Measurements from ENCODE around the gene PCNT. TPM values are rescaled to one million over a fixed set of nuclear protein-coding genes. Genes with fewer than 3 reads are reported as not detected.

The PCNT gene
- polyA plus RNA-seq, 1 donor from 2014 or later: 28.2 TPM

DNA sequence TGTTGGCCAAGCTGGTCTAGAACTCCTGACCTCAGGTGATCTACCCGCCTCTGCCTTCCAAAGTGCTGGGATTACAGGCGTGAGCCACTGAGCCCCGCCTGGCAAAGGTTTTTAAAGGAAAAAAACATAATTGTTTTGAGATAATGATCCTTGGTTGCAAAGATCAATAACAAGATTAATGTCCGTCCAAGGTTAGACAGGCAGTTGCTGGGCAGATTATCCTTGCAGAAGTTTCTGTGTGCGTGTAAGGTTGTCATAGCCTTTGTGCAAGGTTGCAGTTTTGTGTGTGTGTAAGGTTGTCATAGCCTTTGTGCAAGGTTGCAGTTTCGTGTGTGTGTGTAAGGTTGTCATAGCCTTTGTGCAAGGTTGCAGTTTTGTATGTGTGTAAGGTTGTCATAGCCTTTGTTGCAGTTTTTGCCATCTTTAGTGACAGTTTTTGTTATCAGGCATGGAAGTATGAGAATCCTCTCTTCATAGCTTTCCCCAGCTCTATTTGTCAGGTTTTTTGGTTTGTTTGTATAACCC, 34.2 kb upstream of the PCNT start:
- no peak overlapping the region for H3K27ac ChIP-seq (ENCODE audit: low read length)
- no peaks in the 10 kb centered on the region for H3K9me2 ChIP-seq (ENCODE audit: insufficient read depth, low read length)
- TF ChIP-seq, protein P1, sequence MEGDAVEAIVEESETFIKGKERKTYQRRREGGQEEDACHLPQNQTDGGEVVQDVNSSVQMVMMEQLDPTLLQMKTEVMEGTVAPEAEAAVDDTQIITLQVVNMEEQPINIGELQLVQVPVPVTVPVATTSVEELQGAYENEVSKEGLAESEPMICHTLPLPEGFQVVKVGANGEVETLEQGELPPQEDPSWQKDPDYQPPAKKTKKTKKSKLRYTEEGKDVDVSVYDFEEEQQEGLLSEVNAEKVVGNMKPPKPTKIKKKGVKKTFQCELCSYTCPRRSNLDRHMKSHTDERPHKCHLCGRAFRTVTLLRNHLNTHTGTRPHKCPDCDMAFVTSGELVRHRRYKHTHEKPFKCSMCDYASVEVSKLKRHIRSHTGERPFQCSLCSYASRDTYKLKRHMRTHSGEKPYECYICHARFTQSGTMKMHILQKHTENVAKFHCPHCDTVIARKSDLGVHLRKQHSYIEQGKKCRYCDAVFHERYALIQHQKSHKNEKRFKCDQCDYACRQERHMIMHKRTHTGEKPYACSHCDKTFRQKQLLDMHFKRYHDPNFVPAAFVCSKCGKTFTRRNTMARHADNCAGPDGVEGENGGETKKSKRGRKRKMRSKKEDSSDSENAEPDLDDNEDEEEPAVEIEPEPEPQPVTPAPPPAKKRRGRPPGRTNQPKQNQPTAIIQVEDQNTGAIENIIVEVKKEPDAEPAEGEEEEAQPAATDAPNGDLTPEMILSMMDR (IDR thresholded peaks at IDR 0.05; ENCODE audit: poor library complexity, severe bottlenecking): no peak
- TF ChIP-seq POLR2AphosphoS5 (IDR thresholded peaks at IDR 0.05) (no peak), MXI1 (conservative IDR thresholded peaks at IDR 0.05; ENCODE audit: poor library complexity, severe bottlenecking) (no peak), SMC3 (conservative IDR thresholded peaks at IDR 0.05; ENCODE audit: poor library complexity) (no peak), TAF1 (IDR thresholded peaks at IDR 0.05; ENCODE audit: low read depth) (no peak), RAD21 (conservative IDR thresholded peaks at IDR 0.05) (no peak), EZH2 (IDR thresholded peaks at IDR 0.05; ENCODE audit: borderline replicate concordance, insufficient read depth, low read length, poor library complexity, severe bottlenecking) (no peak), EP300 (conservative IDR thresholded peaks at IDR 0.05; ENCODE audit: poor library complexity, severe bottlenecking) (no peak)
- TF ChIP-seq, protein P2, sequence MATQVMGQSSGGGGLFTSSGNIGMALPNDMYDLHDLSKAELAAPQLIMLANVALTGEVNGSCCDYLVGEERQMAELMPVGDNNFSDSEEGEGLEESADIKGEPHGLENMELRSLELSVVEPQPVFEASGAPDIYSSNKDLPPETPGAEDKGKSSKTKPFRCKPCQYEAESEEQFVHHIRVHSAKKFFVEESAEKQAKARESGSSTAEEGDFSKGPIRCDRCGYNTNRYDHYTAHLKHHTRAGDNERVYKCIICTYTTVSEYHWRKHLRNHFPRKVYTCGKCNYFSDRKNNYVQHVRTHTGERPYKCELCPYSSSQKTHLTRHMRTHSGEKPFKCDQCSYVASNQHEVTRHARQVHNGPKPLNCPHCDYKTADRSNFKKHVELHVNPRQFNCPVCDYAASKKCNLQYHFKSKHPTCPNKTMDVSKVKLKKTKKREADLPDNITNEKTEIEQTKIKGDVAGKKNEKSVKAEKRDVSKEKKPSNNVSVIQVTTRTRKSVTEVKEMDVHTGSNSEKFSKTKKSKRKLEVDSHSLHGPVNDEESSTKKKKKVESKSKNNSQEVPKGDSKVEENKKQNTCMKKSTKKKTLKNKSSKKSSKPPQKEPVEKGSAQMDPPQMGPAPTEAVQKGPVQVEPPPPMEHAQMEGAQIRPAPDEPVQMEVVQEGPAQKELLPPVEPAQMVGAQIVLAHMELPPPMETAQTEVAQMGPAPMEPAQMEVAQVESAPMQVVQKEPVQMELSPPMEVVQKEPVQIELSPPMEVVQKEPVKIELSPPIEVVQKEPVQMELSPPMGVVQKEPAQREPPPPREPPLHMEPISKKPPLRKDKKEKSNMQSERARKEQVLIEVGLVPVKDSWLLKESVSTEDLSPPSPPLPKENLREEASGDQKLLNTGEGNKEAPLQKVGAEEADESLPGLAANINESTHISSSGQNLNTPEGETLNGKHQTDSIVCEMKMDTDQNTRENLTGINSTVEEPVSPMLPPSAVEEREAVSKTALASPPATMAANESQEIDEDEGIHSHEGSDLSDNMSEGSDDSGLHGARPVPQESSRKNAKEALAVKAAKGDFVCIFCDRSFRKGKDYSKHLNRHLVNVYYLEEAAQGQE (IDR thresholded peaks at IDR 0.05; ENCODE audit: borderline replicate concordance): no peak
- no peaks in the 10 kb centered on the region for H3K27me3 ChIP-seq (ENCODE audit: insufficient read depth, low read depth, low read length)
- no peak overlapping the region for H2AFZ ChIP-seq (ENCODE audit: low read depth, low read length)
- no peak overlapping the region for H3K9ac ChIP-seq (ENCODE audit: low read length)
- no peak overlapping the region for H3K4me2 ChIP-seq (ENCODE audit: low read length)
- no peak overlapping the region for H3K4me3 ChIP-seq (ENCODE audit: low read length)
- peaks cover 5% of the 10 kb centered on the region for H3K79me2 ChIP-seq (replicated peaks; ENCODE audit: insufficient read depth, low read length)
- H3F3A ChIP-seq (ENCODE audit: insufficient read depth, low read length, poor library complexity, severe bottlenecking): no peaks in the 10 kb centered on the region
- H3K9me3 ChIP-seq (ENCODE audit: low read length): no peaks in the 10 kb centered on the region
- H3K36me3 ChIP-seq (ENCODE audit: insufficient read depth, low read length): peaks cover under 1% of the 10 kb centered on the region
- no peaks in the 10 kb centered on the region for H4K20me1 ChIP-seq (ENCODE audit: insufficient read depth)

DNA sequence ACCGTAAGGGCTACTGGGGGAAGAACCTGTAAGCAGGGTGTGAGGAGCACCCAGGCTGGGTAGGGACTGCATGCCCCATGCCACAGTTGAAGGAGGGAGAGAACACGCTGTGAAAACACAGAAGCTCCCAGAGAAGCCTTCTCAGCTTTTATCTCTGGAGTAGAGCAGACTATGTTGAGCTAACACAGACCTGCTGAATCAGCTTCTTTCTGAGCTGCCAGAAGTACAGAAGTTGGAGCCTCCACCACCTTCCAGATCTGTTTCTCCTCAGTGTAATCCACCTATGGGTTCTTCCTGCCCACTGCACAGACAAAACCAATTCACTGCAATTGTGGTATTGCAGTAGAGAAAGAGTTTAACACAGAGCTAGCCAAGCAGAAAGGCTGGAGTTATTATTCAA, 32.4 kb upstream of the PCNT start:
- H3K9ac ChIP-seq (ENCODE audit: low read length): no peak overlapping the region

More for the DNA sequence above, 32.4 kb upstream of the PCNT start:
- no peaks in the 10 kb centered on the region for H3K79me2 ChIP-seq (replicated peaks; ENCODE audit: insufficient read depth, low read length)
- H3K4me2 ChIP-seq (ENCODE audit: low read length): no peak overlapping the region
- H3K4me3 ChIP-seq (ENCODE audit: low read length): no peak overlapping the region
- H3K9me3 ChIP-seq (ENCODE audit: low read length): no peaks in the 10 kb centered on the region
- H3K27me3 ChIP-seq (ENCODE audit: insufficient read depth, low read depth, low read length): no peaks in the 10 kb centered on the region
- H3K9me2 ChIP-seq (ENCODE audit: insufficient read depth, low read length): no peaks in the 10 kb centered on the region
- TF ChIP-seq POLR2AphosphoS5 (IDR thresholded peaks at IDR 0.05) (no peak), EP300 (conservative IDR thresholded peaks at IDR 0.05; ENCODE audit: poor library complexity, severe bottlenecking) (no peak), MXI1 (conservative IDR thresholded peaks at IDR 0.05; ENCODE audit: poor library complexity, severe bottlenecking) (no peak), SMC3 (conservative IDR thresholded peaks at IDR 0.05; ENCODE audit: poor library complexity) (no peak), EZH2 (IDR thresholded peaks at IDR 0.05; ENCODE audit: borderline replicate concordance, insufficient read depth, low read length, poor library complexity, severe bottlenecking) (no peak), TAF1 (IDR thresholded peaks at IDR 0.05; ENCODE audit: low read depth) (no peak), RAD21 (conservative IDR thresholded peaks at IDR 0.05) (no peak)
- TF ChIP-seq, protein P2 (IDR thresholded peaks at IDR 0.05; ENCODE audit: borderline replicate concordance): no peak
- TF ChIP-seq, protein P1 (IDR thresholded peaks at IDR 0.05; ENCODE audit: poor library complexity, severe bottlenecking): no peak
- no peaks in the 10 kb centered on the region for H3K36me3 ChIP-seq (ENCODE audit: insufficient read depth, low read length)
- H3F3A ChIP-seq (ENCODE audit: insufficient read depth, low read length, poor library complexity, severe bottlenecking): no peaks in the 10 kb centered on the region
- H3K27ac ChIP-seq (ENCODE audit: low read length): no peak overlapping the region
- no peaks in the 10 kb centered on the region for H4K20me1 ChIP-seq (ENCODE audit: insufficient read depth)
- no peak overlapping the region for H2AFZ ChIP-seq (ENCODE audit: low read depth, low read length)
